Fibroblast of the aortic adventitia (primary cell): ENCODE results near the gene RASGRF2. TPM values are rescaled to one million over a fixed set of nuclear protein-coding genes. Genes with fewer than 3 reads are reported as not detected.
"Not testable (repeated sequence)": the region's sequence is repeated elsewhere in the genome, so short reads cannot be mapped to it uniquely, and the experiment has no call there.

ENCODE experiments used
- DNase-seq: peaks from one replicate; pipeline ENCODE4 v3.0.0-alpha.2; 2010; ENCODE audit warnings: low read depth
- H3K4me3 ChIP-seq: 2 replicates; pipeline ENCODE4 v1.5.1; 2011; ENCODE audit warnings: low read depth, mild to moderate bottlenecking, control low read depth, low read length, moderate library complexity
- CTCF ChIP-seq: IDR thresholded peaks from 2 replicates; pipeline ENCODE4 v1.5.1; 2011; ENCODE audit warnings: mild to moderate bottlenecking, low read length, control low read depth, inconsistent platforms; ENCODE audit not compliant: insufficient read depth
- total RNA-seq: library from RNA; depleted of rRNA; stranded (reverse); fragments of >200 nt; gene quantifications from 2 replicates; pipeline ENCODE4 v1.2.3, GENCODE V29; 2012; ENCODE audit warnings: low replicate concordance

Gene RASGRF2
- total RNA-seq, 1 donor, result 3.3 TPM

- H3K4me3 ChIP-seq, result no peak overlapping the region
- no peak for TF ChIP-seq CTCF
- no peak for DNase-seq
Measured at GRCh38 chr5:81017320-81017719, 57.2 kb downstream of the RASGRF2 start.

- DNase-seq, H3K4me3 ChIP-seq: not testable (repeated sequence)
Measured at GRCh38 chr5:81018608-81019007, 58.4 kb downstream of the RASGRF2 start.

GRCh38 chr5:81019748-81020147 is 59.6 kb downstream of the RASGRF2 start:
- DNase-seq, result no peak
- no peak for TF ChIP-seq CTCF
- H3K4me3 ChIP-seq, result no peak overlapping the region

GRCh38 chr5:81020478-81021167 is 60.5 kb downstream of the RASGRF2 start:
- no peak for TF ChIP-seq CTCF
- no peak overlapping the region for H3K4me3 ChIP-seq
- DNase-seq, result no peak

- no peak overlapping the region for H3K4me3 ChIP-seq
- DNase-seq, result no peak
- TF ChIP-seq CTCF, result no peak
Measured at GRCh38 chr5:81021486-81021885, 61.3 kb downstream of the RASGRF2 start.

- DNase-seq, result no peak
- no peak overlapping the region for H3K4me3 ChIP-seq
- no peak for TF ChIP-seq CTCF
Measured at GRCh38 chr5:81021951-81022687, 62.0 kb downstream of the RASGRF2 start.

- TF ChIP-seq CTCF, result no peak
- no peak overlapping the region for H3K4me3 ChIP-seq
Measured at GRCh38 chr5:81022688-81023084, 62.5 kb downstream of the RASGRF2 start.

More at GRCh38 chr5:81022688-81023084, 62.5 kb downstream of the RASGRF2 start:
- DNase-seq, result no peak
